Measurements from ENCODE around the gene ZBTB47.

Gene ZBTB47

DNA sequence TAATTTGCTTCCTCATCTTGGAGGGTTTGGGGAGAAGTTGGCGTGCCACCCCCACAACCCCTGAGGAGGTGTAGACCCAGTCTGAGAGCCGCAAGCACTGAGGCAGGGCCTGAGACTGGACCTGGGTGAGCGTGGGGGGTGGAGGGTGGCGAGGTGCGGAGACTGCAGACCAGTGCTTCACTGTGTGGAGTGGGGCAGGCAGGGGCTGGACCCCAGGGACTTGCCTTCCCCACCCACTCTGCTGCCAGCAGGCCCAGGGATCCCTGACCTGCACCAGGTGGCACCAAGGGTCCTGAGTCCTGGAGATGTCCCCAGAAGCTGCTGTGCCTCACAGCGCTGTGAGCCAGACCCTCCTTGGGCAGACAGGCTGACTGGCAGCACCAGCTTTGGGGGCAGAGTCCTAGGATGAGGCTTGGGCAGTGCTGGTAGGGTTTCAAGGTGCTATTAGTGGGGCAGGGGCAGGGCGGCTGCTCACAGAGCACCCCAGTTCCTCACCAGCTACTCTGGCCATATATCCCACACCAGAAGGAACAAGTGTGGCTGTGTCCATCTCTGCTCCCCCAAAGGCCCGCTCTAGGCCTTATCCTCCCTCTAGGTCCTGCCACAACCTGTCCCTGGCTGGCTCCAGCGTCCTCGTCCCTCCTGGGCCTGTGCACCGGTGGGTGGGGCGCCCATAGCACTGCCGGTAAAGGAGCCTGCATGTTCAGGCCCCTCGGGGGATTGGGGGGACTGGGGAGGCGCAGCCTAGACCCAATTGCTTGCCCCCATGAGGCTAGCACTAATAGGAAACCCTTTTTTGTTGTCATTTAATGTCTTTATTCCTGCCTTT is 11.8 kb downstream of the ZBTB47 start:
- DNase-seq (ENCODE audit: low read depth in 2 of 2), result no peak

DNA sequence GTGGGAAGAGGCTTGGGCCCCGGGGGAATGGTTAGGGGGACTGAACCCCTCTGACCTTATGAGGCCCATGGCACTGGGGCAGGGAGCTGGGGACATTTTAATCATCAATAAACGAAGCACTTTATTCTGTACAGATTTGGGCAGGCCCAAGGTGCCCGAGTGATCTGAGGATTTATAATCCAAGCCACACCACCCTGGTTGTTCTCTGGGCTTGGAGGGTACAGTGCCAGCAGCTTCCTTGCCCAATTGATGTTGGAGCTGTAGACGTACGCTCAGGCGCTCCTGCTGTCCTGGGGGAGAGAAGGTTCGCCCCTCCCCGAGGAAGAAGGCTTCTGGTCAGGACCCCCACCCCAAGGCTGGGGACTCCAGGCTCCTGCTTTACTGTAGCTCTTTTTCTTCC is 12.5 kb downstream of the ZBTB47 start:
- no peak for DNase-seq (ENCODE audit: low read depth in 2 of 2)

DNA sequence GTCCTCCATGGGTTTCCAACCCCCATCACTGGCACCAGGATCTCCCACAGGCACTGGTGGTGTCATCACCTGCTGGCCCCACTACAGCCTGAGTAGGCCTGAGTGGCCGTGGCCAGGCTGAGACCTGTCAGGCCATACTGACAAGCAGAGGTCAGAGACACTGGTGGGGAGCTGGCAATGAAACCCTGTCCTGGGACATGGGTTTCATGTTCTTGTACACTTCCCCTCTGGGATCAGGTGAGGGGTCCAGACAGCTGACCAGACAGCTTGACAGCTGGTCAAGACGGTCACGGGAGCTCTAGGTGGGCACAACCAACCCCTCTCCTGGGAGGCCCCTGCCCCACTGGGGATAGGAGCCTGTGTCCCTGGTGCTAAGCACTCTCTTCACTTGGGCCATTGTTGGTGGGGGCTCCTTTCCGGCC is 13.1 kb downstream of the ZBTB47 start:
- no peak for DNase-seq (ENCODE audit: low read depth in 2 of 2)

DNA sequence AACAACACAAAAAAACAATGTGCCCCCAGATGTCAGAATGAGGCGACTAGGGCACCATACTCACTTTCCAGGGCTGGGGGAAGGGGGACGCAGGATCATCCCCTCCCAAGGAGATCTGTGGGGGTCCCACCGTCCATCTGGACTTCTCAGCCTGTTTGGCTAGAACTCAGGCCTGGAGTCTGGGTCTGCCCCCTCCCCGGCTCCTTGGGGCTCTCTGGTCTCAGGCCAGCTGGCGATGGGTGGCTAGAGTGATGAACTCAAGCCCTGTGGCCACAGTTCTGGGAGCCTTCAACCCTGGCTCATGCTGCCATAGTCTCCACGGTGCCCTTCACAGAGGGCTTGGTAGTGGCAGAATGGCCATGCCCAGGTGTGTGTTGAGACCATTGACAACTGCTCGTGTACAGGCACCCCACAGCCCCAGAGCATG is 13.6 kb downstream of the ZBTB47 start:
- DNase-seq (ENCODE audit: low read depth in 2 of 2), result no peak

DNA sequence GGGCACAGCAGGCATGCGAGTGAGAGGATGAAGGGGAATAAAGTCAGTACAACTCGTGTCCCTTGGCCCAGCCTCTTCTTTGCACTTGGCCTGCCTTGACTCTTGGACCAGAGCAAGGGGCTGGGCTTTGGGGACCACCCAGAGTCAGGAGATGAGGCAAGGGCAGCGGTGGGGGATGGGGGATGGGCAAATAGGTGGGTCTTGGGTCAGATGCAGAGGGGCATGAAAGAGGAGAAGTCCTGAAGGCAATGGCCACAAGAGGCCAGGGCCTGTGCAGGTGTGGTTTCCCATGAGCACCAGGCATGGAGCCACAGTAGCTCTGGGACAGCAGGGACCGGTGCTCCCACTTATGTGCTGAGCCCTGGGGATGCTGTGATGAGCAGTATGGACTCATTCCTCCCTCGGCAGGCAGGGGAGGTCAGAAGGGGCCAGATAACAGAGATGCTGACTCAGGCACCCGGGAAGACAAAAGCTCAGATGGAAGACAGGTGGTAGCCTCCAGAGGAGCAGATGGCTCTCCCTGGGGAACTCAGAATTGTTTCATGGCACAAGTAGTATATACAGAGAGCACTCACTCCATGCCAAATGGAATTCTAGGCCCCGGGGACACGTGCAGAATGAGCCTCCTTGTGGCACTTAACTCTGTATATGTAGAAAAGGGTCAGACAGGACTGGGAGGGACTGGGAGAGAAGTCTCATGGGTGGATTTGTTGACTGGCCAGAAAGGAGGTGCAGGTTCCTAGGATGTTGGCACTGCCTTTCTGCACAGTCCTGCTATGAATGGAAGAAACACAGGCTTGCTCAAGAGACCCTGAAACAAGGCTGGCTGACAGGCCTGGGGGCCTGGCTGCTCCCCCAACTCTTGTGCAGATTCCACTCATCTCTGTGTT is 14.3 kb downstream of the ZBTB47 start:
- DNase-seq (ENCODE audit: low read depth in 2 of 2), result no peak

DNA sequence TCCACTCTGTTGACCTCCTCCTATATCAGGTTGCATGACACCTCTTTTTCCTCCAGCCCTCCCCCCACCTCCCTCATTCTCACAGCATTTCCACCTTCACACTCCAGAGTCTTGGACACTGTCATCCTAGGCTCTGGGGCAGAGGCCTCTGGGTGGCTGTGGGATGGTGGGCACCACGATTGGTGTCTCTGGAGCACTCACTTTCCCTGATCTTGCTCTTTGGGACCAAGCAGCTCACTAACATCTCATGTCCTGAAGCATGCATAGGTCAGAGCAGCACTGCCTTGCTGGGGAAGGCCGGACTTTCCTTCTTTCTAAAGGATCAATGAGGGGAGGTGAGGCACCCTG is 14.9 kb downstream of the ZBTB47 start:
- DNase-seq (ENCODE audit: low read depth in 2 of 2), result no peak

DNA sequence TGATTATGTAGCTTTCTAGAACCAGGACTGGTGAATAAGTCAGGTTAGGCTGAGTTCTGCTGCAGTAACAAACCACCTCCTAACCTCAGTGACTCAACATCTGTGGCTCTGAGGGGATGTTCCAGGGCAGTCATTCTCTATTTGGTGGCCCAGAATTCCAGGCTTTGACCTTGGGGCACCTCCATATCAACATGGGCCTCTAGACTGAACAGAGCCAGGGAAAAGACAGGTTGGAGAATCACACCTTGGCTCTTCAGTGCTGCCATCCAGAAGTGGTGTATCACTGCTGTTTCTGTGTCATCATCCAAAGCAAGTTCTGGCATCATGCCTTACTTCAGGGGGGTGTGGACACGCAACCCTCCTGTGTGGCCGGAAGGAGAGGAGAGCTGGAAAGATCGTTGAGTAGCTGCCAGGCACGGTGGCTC is 15.3 kb downstream of the ZBTB47 start:
- DNase-seq (ENCODE audit: low read depth in 2 of 2), result no peak

DNA sequence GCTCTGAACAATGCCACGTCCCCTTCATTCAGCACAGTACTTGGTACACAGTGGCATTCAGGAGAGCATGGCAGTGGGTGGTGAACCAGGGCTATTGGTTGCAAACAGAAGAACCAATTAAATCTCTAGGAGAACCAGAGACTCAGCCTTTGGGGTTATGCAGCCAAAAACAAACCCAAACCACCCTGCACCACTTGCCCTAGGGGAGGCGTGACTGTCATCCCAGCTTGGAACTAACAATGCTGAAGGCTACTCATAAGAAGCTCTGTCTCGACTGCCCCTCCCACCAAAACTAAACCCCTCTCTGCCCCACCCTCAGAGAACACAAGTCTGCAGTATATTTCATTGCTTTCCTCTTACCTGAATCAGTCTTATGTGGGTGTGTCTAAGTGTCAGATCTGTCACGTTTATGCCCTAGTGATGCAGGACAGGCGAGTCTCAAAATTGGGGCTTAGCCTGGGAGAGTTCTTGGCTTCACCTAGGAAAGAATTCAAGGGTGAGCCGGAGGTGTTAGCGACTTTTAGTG is 16.6 kb downstream of the ZBTB47 start:
- no peak for DNase-seq (ENCODE audit: low read depth in 2 of 2)

DNA sequence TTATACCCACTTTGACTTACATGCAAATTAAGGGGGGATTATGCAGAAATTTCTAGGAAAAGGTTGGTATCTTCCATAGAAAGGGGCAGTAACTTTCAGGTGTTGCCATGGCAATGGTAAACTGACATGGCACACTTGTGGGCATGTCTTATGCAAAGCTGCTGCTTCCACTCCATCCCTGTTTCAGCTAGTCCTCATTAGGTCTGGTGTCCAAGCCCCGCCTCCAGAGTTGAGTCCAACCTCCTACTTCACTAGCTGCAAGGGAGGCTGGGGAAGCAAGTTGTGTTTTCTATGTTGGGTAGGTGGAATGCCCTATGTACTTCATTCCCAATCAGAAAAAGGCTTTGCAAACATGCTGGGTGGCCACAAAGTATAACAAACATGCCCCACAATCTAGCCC is 17.2 kb downstream of the ZBTB47 start:
- DNase-seq (ENCODE audit: low read depth in 2 of 2), result no peak

DNA sequence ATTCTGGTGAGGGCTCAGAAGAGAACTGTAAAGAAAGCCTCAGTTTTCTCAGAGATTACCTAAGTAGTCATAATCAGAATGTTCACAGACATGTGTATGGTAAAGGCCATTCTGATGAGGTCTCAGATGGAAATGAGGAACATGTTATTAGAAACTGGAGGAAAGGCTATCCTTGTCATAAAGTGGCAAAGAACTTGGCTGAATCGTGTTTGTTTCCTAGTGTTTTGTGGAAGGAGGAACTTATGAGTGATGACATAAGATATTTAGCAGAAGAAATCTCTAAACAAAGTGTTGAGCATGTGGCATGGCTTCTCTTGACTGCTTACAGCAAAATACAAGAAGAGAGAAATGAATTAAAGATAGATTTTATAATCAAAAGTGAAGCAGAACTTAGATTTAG is 19.0 kb downstream of the ZBTB47 start:
- DNase-seq (ENCODE audit: low read depth in 2 of 2), result no peak

DNA sequence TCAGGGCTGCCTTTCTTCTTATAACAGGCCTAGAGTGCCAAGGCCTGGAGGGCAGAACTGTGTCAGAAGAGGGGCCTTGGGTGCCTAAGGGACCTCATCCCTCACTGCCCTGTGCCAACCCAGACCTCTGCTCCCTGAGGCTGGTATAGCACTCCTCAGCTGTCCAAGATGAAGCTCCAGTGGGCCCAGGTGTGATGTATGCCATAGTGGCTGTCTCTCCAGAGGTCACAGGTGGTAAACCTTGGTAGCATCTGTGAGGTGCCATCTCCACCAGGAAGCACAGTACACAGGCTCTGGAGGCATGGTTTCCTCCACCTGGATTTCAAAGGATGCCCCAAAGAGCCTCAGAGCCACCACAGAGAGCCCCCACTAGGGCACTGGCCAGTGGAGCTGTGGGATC is 19.6 kb downstream of the ZBTB47 start:
- DNase-seq (ENCODE audit: low read depth in 2 of 2), result no peak

DNA sequence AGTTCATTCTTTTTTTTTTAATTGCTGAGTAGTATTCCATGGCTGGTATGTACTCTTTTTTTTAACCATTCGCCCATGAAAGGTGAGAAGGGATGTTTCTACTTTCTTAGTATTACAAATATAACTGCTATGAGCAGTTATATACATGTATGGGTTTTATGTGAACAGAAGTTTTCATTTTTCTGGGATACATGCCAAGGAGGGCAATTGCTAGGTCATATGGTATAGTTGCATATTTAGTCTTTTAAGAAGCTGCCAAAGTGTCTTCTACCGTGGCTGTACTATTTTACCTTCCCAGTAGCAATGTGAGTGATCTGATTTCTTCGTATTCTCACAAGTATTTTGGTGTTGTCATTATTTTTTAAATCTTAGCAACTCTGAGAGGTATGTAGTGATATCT is 20.6 kb downstream of the ZBTB47 start:
- no peak for DNase-seq (ENCODE audit: low read depth in 2 of 2)

DNA sequence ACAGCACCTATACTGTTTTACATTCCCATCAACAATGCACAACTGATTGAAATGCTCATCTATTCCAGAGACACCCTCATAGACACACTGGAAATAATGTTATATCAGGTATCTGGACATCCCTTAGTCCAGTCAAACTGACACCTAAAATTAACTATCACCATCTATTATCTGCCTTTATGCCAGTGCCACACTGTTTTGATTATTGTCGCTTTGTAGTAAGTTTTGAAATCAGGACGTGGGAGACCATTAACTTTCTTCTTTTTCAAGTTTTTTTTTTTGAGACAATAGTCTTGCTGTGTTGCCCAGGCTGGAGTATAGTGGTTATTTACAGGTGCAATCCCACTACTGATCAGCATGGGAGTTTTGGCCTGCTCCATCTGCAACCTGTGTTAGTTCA is 22.4 kb downstream of the ZBTB47 start:
- DNase-seq (ENCODE audit: low read depth in 2 of 2), result no peak

DNA sequence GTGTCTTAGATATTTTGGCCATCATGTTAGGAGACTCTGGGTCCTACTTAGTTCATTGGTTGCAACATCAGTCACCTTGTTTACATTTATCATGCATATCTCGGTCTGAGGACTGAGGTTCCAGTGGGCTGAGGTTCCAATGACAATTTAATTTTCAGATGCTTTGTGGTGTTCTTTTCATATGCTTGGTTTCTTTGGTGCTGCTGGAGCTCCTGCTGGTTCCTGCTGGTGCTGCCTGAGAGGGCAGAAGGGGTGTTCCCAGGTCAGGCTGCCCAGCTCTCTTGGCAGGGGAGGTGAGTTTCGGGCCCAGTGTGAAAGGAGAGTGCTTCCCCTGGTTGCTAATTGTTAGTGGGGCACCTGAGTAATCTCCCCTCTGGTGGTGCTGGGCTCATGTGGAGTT is 24.9 kb downstream of the ZBTB47 start:
- no peak for DNase-seq (ENCODE audit: low read depth in 2 of 2)

DNA sequence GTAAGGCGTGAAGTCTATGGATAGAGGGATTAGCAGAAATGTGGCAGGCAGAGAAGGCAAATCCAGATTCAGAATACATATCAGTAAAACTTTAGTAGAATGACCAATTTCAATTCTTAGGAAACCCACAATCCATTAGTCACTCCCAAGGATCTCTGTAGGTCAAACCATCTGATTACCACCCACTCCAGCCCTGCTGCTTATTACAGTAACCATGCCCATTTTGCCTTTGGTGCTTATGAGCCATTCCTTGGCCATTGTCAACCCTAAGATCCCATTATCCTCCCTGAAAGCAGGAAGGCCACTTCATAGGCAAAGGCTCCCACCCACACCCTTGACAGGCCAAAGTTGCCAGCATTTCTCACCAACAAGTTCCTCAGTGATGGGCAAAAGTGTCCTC is 26.8 kb downstream of the ZBTB47 start:
- no peak for DNase-seq (ENCODE audit: low read depth in 2 of 2)

DNA sequence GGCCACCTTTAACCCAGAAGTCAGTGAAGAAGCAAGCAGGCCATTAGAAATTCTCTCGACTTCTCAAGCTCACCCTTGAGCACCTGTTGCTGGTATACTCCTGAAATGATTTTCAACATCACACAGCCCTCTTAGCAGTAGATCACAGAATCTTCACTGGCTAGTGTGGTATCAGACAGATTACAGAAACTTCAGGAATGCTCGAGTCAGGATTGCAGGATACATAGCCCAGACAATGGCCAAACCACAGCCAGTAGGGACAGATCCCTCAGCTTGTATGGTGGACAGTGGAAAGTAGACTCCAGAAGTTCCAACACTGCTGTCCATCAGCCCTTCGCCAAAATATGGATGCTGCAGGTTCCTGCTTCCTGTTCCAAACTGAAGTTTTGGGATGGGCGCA is 27.3 kb downstream of the ZBTB47 start:
- no peak for DNase-seq (ENCODE audit: low read depth in 2 of 2)

DNA sequence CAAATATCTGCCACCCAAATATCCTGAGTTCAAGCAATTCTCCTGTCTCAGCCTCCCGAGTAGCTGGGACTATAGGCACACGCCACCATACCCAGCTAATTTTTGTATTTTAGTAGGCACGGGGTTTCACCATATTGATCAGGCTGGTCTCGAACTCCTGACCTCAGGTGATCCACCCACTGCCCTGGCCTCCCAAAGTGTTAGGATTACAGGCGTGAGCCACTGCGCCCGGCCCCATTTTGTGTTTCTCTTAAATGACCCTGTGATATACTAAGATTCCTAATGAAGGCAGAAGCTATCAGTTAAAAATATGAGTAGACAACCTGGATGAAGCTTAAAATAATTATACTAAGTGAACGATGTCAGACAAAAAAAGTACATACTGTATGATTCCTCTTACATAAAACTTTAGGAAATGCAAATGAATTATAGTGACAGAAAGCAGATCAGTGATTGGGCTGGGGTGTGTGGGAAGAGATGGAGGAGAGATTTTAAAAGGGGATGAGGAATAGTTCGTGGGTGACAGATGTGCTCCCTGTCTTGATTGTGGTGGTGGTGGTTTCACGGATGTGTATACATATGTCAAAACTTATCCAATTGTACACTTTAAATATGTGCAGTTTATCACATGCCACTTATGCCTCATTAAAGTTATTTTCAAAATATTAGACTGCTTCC is 28.0 kb downstream of the ZBTB47 start:
- no peak for DNase-seq (ENCODE audit: low read depth in 2 of 2)

DNA sequence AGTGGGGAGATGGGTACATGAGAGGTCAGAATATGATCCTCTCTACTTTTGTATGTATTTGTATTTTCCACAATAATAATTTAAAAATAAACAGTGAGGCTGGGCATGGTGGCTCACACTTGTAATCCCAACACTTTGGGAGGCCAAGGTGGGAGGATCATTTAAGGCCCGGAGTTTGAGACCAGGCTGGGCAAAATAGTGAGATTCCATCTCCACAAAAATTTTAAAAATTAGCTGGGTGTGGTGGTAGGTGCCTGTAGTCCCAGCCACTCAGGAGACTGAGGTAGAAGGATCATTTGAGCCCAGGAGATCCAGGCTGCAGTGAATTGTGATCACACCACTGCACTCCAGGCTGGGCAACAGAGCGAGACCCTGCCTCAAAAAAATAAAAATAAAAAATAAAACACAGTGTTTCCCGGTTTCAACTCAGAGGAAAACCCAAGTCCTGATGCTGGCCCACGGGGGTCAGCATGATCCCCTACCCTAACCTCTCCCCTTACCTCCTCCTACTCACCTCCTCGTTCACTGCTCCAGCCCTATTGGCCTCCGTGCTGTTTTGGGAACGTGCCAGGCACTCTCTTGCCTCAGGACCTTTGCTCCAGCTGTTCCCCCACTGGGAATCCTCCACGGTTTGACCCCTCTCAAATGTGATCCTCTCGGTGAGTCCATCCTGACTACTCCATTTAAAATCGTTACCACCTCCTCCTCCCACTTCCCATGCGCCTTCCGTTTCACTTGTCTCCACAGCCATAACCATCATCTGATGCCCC is 29.0 kb downstream of the ZBTB47 start:
- no peak for DNase-seq (ENCODE audit: low read depth in 2 of 2)

DNA sequence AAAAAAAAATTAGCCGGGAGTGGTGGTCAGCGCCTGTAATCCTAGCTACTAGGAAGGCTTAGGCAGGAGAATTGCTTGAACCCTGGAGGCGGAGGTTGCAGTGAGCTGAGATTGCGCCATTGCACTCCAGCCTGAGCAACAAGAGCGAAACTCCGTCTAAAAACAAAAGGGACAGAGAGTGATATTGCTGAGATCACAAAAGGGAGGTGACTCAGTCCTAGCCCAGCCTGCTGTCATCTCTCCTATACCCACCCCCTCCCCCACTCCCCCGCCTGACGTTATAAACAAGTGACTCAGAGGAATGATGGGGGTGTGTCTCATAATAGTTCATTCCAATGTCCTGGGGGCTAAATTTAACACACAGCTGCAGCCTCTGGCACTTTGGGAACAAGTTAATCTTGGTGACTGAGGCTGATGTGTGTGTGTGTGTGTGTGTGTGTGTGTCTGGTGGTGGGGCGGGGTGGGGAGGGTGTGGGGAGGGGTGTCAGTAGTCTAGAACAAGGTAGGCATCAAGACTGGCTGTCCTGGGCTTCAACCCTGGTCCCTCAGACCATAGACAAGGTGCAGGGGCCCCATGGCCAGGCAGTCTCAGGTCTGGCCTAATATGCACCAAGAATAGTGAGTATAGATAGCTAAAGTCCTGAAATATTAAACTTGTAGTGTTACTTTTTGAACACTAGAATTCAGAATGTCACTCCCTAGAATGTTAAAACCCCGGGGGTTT is 30.5 kb downstream of the ZBTB47 start:
- peak in 1 of 2 donors; percentile 7 for DNase-seq (ENCODE audit: low read depth in 2 of 2)

DNA sequence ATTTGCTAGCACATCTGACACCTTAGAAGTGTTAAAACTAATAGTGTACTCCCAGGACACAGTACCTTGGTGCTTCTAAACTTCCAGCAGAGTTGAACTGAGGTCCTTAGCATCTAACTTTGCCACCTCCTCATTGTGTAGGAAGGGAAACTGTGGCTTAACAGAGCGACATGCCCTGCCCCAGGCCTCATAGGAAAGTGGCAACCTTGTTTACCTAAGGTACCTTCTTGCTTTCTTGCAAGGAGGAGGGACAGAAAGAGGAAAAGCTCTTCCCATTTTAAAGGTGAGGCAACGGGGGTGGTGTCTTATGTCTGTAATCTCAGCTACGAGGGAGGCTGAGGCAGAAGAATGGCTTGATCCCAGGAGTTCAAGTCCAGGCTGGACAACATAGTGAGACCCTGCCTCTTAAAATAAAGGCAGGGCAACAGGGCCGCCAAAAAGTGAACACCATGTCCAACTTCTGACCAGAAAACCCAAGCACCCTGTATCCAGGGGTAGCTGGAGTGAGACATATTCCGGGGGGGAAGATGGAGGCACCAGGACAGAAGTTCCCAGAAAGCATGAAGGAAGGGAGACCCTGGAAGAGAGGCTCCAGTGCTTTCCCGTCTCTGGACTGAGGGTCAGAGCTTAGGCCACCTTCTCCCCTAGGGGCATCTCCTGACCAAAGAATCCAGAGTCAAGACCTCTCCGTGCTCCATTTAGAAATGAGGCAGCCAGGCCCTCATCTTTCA is 31.3 kb downstream of the ZBTB47 start:
- no peak for DNase-seq (ENCODE audit: low read depth in 2 of 2)

All from stimulated activated CD4-positive, alpha-beta T cell treated with anti-CD3 and anti-CD28 coated beads, Interleukin-1b, Interleukin-23, amount 100 ng/mL, for 1 hour (primary cell).